A673 (cell line): Measurements from ENCODE around the gene GPBP1L1. TPM values are rescaled to one million over a fixed set of nuclear protein-coding genes. Genes with fewer than 3 reads are reported as not detected.

Source experiments
- BruUV-seq: library from RNA; stranded (reverse); fragments of 400-500 nt; replicated peaks from 2 replicates; lab custom pipeline; 2021; lab: Mats Ljungman, UMichigan
- CTCF ChIA-PET: fragments of 300-600 bp; sonication (Branson Sonifier 250); formaldehyde crosslinking; loops from one replicate; lab custom pipeline; 2022; ENCODE audit warnings: antibody characterized with exemption; lab: Charles Lee
- POLR2A ChIA-PET: fragments of 300-600 bp; sonication (Branson Sonifier 250); formaldehyde crosslinking; loops from one replicate; lab custom pipeline; 2022; ENCODE audit warnings: antibody characterized with exemption; ENCODE audit not compliant: low non-redundant PET; lab: Charles Lee
- DNase-seq: peaks from one replicate; pipeline ENCODE4 v3.0.0-alpha.2; 2015; ENCODE audit warnings: low spot score
- H3K27ac ChIP-seq: fragments of 200-600 bp; sonication (generic); 2 replicates; pipeline ENCODE4 v1.5.1; 2016; ENCODE audit warnings: mixed run types, low read depth, mild to moderate bottlenecking, mixed read lengths, antibody characterized with exemption, low read length; ENCODE audit not compliant: poor library complexity, severe bottlenecking
- H3K27me3 ChIP-seq: fragments of 200-600 bp; sonication (generic); replicated peaks from 2 replicates; pipeline ENCODE4 v1.6.1; 2017; ENCODE audit warnings: mixed run types, low read depth, mild to moderate bottlenecking, mixed read lengths, antibody characterized with exemption, low read length; ENCODE audit not compliant: insufficient read depth, poor library complexity
- H3K36me3 ChIP-seq: fragments of 200-600 bp; sonication (generic); 2 replicates; pipeline ENCODE4 v1.6.1; 2016; ENCODE audit warnings: mixed run types, mild to moderate bottlenecking, mixed read lengths, antibody characterized with exemption, low read length; ENCODE audit not compliant: insufficient read depth, poor library complexity, severe bottlenecking
- H3K4me1 ChIP-seq: fragments of 200-600 bp; sonication (generic); 2 replicates; pipeline ENCODE4 v1.6.1; 2017; ENCODE audit warnings: mixed run types, mild to moderate bottlenecking, mixed read lengths, antibody characterized with exemption, low read length; ENCODE audit not compliant: insufficient read depth, poor library complexity, severe bottlenecking
- H3K4me3 ChIP-seq: fragments of 200-600 bp; sonication (generic); 2 replicates; pipeline ENCODE4 v1.5.1; 2016; ENCODE audit warnings: low read depth, mixed run types, mild to moderate bottlenecking, mixed read lengths, low read length; ENCODE audit not compliant: poor library complexity, severe bottlenecking
- H3K9me3 ChIP-seq: fragments of 200-600 bp; sonication (generic); 2 replicates; pipeline ENCODE4 v1.6.1; 2016; ENCODE audit warnings: mixed run types, low read depth, mild to moderate bottlenecking, mixed read lengths, antibody characterized with exemption, low read length; ENCODE audit not compliant: poor library complexity, severe bottlenecking
- EZH2 ChIP-seq: fragments of 200-600 bp; sonication (generic); IDR thresholded peaks from 2 replicates; pipeline ENCODE4 v1.6.1; 2017; ENCODE audit warnings: borderline replicate concordance, low read depth, mild to moderate bottlenecking, mixed read lengths, antibody characterized with exemption, low read length; ENCODE audit not compliant: poor library complexity, severe bottlenecking
- intact Hi-C: fragments of 100-400 bp; cut with micrococcal nuclease; formaldehyde crosslinking; loops from one replicate; pipeline ENCODE4 v1.10.0; 2022; ENCODE audit not compliant: unreplicated experiment
- total RNA-seq: library from RNA; stranded (reverse); gene quantifications from 2 replicates; pipeline ENCODE4 v1.2.3, GENCODE V29; 2021
- TF ChIP-seq, protein P1 (sequence below): fragments of 300-800, 200-600 bp; sonication (generic); conservative IDR thresholded peaks from 2 replicates; pipeline ENCODE4 v1.5.1; 2017; ENCODE audit warnings: low read depth, mild to moderate bottlenecking, antibody characterized with exemption, low read length, moderate library complexity, mixed read lengths

Gene GPBP1L1
- total RNA-seq, 1 experiment from 2014 or later, result 99.0 TPM

GRCh38 chr1:45673956-45674355, 12.4 kb downstream of the GPBP1L1 start:
- CTCF ChIA-PET, result no interaction called here
- no peaks in the 10 kb centered on the region for H3K27me3 ChIP-seq
- no peaks in the 10 kb centered on the region for H3K9me3 ChIP-seq
- intact Hi-C loops, result no loop called here
- POLR2A ChIA-PET, result no interaction called here
- peaks cover 15% of the 10 kb centered on the region for H3K4me1 ChIP-seq
- no peak overlapping the region for H3K4me3 ChIP-seq
- no TSS peak for BruUV-seq
- H3K36me3 ChIP-seq, result no peaks in the 10 kb centered on the region
- H3K27ac ChIP-seq, result no peak overlapping the region
- DNase-seq, result no peak
- TF ChIP-seq EZH2, result no peak
- TF ChIP-seq, protein P1, sequence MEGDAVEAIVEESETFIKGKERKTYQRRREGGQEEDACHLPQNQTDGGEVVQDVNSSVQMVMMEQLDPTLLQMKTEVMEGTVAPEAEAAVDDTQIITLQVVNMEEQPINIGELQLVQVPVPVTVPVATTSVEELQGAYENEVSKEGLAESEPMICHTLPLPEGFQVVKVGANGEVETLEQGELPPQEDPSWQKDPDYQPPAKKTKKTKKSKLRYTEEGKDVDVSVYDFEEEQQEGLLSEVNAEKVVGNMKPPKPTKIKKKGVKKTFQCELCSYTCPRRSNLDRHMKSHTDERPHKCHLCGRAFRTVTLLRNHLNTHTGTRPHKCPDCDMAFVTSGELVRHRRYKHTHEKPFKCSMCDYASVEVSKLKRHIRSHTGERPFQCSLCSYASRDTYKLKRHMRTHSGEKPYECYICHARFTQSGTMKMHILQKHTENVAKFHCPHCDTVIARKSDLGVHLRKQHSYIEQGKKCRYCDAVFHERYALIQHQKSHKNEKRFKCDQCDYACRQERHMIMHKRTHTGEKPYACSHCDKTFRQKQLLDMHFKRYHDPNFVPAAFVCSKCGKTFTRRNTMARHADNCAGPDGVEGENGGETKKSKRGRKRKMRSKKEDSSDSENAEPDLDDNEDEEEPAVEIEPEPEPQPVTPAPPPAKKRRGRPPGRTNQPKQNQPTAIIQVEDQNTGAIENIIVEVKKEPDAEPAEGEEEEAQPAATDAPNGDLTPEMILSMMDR, result no peak

- H3K27me3 ChIP-seq, result no peaks in the 10 kb centered on the region
- ChIA-PET CTCF (interaction anchor here (0.5 kb wide), 1 partner anchor 85 kb away, joined by 4 read pairs; no protein-coding TSS in a partner anchor), POLR2A (no interaction called here)
- intact Hi-C loops, result no loop called here
- no peak overlapping the region for H3K27ac ChIP-seq
- TF ChIP-seq, protein P1, result no peak
- TF ChIP-seq EZH2, result no peak
- no peaks in the 10 kb centered on the region for H3K4me1 ChIP-seq
- DNase-seq, result no peak
- H3K36me3 ChIP-seq, result no peaks in the 10 kb centered on the region
- no TSS peak for BruUV-seq
- no peak overlapping the region for H3K4me3 ChIP-seq
- H3K9me3 ChIP-seq, result no peaks in the 10 kb centered on the region
Measured at GRCh38 chr1:45669859-45670655, 16.3 kb downstream of the GPBP1L1 start.

- Histone ChIP-seq H3K4me1 (no peaks in the 10 kb centered on the region), H3K36me3 (no peaks in the 10 kb centered on the region), H3K27me3 (no peaks in the 10 kb centered on the region), H3K4me3 (no peak overlapping the region), H3K27ac (no peak overlapping the region), H3K9me3 (no peaks in the 10 kb centered on the region)
- CTCF ChIA-PET, result interaction anchor here (0.5 kb wide), 1 partner anchor 85 kb away, joined by 4 read pairs; no protein-coding TSS in a partner anchor
- no TSS peak for BruUV-seq
- DNase-seq, result no peak
- no peak for TF ChIP-seq EZH2
- TF ChIP-seq, protein P1, result no peak
- POLR2A ChIA-PET, result no interaction called here
- intact Hi-C loops, result no loop called here
Measured at GRCh38 chr1:45669379-45669778, 17.0 kb downstream of the GPBP1L1 start.
